GM21381 (cell line): ENCODE results near the gene PSEN1.
"Not testable (repeated sequence)": the region's sequence is repeated elsewhere in the genome, so short reads cannot be mapped to it uniquely, and the experiment has no call there.

ENCODE experiments used
- ATAC-seq: cut with Tn5 transposase; IDR thresholded peaks from one replicate; pipeline ENCODE4 v1.9.1; 2021; ENCODE audit warnings: mild to moderate bottlenecking, moderate library complexity; ENCODE audit not compliant: unreplicated experiment

PSEN1 gene

DNA sequence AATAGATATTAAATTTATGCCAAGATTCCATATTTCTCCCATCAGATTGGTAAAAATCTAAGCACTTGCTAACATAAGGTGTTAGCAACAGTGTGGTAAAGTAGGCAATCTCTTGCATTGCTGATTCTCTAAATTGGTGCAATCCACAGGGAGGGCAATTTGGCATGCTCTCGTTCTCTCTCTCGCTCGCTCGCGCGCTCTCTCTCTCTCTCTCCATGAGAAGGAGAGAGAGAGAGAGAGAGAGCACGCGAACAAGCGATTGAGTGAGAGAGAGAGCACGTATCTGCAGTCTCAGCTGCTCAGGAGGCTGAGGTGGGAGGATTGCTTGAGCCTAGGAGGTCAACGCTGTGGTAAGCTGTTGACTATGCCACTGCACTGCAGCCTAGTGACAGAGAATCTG, 25.9 kb downstream of the PSEN1 start:
- no peak for ATAC-seq

DNA sequence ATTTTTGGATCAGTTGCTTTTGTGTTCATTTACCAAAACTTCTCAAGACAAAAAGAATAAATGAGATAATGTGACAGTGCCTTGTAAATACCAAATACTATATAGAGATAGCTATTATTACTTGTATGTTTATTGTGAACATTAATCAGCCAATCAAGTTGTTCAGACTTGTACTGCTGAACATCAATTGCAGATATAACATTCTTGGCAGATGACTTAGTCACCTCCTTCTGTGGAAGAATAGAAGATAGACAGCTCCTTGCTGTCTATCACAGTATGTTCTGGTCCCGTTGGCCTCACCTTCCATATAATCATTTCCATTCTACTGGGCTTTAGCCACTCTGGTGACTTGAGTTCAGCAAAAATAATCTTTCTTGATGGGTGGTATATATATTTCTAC, 30.1 kb downstream of the PSEN1 start:
- no peak for ATAC-seq

DNA sequence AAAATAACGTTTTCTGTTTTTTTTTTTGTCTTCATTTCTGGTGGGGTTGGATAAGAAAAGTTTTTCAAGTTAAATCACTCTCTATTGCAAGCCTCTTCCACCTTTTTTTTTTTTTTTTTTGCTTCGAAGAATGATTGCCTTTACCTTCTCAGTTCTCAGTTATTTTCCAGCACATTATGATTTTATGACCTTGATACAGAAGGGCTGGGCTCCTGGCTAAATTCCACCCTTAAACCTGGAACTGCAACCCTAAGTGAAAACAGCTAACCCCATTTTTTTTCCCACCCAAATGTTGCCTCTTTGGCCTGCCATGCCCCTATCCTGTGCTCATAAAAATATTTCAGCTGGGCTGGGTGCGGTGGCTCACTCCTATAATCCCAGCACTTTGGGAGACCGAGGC, 31.4 kb downstream of the PSEN1 start:
- ATAC-seq: no peak

DNA sequence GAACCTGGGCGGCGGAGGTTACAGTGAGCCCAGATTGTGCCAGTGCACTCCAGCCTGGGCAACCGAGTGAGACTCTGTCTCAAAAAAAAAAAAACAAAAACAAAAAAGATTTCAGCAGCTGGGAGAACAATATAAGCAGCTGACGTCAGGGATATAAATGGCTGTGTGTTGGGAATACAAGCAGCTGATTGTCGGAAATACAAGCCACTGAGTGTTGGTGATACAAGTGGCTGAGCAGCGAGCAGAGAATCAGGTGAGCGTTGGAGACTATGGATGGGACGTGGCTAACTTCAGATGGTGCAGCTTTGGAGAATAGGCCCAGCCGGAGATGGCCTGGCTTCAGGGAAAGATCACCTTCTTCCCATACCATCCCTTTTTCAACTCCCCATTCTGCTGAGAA, 32.0 kb downstream of the PSEN1 start:
- ATAC-seq: no peak

DNA sequence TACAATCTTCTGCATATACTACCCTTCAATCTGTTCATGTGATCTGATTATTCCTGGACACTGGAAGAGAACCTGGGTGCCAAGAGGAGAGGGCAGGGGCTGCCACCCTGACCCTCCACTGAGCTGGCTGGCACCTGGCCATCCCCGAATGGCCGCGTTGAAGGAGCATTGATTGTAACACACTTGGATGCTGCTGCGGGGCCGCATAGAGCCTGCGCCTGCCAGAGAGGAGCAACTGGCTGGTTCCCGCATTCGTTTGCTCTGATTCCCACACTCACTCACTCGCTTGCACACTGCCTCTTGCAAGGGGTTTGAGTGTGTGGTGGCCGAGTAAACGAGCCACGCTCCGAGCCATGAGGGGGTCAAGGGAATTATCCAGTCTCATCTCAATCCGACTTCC, 32.4 kb downstream of the PSEN1 start:
- no peak for ATAC-seq

DNA sequence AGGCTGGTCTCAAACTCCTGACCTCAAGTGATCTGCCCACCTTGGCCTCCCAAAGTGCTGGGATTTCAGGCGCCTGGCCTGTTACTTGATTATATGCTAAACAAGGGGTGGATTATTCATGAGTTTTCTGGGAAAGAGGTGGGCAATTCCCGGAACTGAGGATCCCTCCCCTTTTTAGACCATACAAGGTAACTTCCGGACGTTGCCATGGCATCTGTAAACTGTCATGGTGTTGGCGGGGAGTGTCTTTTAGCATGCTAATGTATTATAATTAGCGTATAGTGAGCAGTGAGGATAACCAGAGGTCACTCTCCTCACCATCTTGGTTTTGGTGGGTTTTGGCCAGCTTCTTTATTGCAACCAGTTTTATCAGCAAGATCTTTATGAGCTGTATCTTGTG, 33.5 kb downstream of the PSEN1 start:
- ATAC-seq: not testable (repeated sequence)

DNA sequence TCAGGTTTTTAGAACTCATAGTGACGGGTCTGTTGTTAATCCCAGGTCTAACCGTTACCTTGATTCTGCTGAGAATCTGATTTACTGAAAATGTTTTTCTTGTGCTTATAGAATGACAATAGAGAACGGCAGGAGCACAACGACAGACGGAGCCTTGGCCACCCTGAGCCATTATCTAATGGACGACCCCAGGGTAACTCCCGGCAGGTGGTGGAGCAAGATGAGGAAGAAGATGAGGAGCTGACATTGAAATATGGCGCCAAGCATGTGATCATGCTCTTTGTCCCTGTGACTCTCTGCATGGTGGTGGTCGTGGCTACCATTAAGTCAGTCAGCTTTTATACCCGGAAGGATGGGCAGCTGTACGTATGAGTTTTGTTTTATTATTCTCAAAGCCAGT, 34.4 kb downstream of the PSEN1 start:
- ATAC-seq: no peak

DNA sequence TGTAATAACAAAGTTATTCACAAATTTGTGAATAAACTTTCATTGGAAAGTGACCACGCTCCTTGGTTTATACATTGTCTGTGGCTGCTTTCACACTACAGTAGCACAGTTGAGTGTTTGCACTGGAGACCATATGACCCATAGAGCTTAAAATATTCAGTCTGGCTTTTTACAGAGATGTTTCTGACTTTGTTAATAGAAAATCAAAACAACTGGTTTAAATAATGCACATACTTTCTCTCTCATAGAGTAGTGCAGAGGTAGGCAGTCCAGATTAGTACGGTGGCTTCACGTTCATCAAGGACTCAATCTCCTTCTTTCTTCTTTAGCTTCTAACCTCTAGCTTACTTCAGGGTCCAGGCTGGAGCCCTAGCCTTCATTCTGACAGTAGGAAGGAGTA, 36.2 kb downstream of the PSEN1 start:
- ATAC-seq: no peak

DNA sequence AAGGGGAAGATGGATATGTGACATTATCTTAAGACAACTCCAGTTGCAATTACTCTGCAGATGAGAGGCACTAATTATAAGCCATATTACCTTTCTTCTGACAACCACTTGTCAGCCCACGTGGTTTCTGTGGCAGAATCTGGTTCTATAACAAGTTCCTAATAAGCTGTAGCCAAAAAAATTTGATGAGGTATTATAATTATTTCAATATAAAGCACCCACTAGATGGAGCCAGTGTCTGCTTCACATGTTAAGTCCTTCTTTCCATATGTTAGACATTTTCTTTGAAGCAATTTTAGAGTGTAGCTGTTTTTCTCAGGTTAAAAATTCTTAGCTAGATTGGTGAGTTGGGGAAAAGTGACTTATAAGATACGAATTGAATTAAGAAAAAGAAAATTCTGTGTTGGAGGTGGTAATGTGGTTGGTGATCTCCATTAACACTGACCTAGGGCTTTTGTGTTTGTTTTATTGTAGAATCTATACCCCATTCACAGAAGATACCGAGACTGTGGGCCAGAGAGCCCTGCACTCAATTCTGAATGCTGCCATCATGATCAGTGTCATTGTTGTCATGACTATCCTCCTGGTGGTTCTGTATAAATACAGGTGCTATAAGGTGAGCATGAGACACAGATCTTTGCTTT, 36.9 kb downstream of the PSEN1 start:
- no peak for ATAC-seq

DNA sequence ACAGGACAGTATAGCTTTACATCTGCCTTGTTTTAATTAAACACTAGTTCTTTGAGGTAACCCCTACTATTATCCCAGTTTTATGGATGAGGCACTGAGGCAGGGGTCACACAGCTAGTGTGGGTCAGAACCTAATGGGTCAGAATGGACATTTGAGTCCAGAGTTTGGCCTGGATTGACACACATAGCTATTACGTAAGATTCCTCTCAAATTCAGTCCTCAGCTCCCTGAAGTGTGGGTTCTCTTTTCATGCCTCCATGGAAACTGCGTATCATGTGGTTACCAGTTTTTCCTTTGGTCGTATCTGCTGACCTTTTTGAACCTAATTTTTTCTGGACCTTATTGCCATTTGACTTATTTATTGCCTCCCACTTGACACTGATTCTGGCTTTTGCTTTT, 40.4 kb downstream of the PSEN1 start:
- no peak for ATAC-seq

DNA sequence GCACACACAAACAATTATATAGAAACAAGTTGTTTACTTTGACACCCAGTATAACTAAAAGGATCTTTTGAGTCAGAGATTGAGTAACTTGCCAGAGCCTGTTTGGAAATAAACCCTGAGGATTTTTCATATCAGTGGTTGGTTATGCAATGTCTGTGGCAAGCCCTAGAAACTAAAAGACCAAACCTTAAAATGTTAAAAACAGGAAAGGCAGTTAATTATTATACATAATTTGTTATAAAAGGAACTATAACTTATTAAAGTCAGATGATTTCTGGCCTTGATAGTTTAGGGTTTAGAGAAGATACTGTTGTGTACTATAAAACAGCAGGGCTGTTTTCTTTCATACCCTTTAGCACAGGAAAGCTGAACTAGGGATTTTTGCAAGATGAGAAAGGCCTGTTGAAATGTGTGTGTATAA, 44.1 kb downstream of the PSEN1 start:
- ATAC-seq: no peak

DNA sequence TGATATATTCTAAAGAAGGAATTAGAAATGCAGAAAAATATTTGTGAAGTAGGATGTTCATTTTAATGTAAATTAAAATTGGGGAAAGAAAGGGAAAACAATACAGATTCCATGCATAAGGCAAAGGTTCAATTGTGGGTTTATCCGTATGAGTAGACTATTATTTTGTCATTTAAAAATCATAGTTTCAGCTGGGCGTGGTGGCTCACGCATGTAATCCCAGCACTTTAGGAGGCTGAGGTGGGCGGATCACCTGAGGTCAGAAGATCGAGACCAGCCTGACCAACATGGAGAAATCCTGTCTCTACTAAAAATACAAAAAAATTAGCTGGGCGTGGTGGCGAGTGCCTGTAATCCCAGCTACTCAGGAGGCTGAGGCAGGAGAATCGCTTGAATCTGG, 44.7 kb downstream of the PSEN1 start:
- not testable (repeated sequence) for ATAC-seq

DNA sequence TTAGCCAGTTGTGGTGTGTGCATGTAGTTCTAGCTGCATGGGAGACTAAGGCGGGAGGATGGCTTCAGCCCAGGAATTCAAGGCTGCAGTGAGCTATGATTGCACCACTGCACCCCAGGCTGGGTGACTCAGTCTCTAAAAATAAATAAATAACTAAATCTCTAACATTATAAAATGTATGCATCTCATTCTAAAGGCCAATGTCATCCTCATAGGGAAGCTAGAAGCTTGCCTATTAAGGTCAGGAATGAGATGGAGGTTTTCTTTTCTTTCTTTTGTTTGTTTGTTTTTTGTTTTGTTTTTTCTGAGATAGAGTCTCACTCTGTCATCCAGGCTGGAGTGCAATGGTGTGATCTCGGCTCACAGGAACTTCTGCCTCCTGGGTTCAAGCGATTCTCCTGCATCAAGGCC, 52.2 kb downstream of the PSEN1 start:
- ATAC-seq: no peak

DNA sequence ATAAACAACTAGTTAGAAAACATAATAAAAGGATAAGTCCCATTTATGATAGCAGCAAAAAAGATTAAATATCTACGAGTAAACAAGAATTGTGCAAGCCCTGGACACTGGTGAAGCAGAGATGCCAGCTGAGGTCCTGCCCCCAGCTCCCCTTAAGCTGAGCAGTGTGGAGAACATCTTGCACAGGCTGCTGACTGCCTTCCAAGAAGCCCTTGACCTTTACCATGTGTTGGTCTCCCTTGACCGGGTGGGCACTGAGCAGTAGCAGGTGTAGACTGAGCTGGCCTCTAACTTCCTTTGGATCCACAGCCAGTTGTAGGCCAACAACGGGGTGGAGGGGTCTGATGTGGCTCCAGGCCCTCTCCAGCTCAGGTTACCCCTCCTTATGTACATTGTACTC, 53.3 kb downstream of the PSEN1 start:
- ATAC-seq: no peak

DNA sequence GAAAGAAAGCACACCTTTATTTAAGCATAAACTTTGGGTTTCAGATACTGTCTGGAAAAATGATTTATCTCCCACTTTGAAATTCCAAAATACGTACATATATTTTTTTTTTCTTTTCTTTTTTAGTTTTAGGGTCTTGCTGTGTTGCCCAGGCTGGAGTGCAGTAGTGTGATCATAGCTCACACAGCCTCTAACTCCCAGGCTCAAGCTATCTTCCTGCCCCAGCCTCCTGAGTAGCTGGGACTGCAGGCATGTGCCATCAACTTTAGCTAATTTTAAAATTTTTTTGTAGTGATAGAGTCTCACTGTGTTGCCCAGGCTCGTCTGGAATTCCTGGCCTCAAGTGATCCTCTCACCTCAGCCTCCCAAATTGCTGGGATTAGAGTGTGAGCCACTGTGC, 55.1 kb downstream of the PSEN1 start:
- no peak for ATAC-seq

DNA sequence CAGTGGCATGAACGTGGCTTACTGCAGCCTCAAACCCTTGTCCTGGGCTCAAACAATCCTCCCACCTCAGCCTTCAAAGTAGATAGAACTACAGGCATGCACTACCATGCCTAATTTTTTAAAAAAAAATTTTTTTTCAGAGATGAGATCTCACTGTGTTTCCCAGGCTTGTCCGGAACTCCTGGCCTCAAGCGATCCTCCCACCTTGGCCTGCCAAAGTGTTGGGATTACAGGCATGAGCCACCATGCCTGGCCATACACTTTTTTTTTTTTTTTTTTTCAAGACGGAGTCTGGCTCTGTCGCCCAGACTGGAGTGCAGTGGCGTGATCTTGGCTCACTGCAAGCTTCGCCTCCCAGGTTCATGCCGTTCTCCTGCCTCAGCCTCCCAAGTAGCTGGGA, 58.0 kb downstream of the PSEN1 start:
- not testable (repeated sequence) for ATAC-seq

DNA sequence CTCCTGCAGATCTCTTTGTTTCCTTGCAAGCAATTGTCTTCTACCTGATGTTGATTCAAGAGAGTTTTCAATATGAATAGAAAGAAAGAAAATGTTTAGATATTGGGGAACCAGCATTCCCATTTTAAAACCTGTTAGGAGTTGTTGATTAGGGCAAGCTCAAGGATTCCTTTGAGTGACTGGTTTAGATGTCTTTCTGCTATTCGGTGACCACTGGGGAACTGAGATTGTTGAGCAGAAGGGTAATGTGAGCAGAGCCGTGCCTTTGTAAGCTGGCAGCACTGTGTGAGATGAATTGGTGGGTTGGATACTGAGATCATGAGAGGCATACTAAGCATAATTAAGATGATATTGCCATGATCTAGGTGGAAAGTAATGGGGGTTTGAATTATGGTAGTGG, 61.9 kb downstream of the PSEN1 start:
- no peak for ATAC-seq

DNA sequence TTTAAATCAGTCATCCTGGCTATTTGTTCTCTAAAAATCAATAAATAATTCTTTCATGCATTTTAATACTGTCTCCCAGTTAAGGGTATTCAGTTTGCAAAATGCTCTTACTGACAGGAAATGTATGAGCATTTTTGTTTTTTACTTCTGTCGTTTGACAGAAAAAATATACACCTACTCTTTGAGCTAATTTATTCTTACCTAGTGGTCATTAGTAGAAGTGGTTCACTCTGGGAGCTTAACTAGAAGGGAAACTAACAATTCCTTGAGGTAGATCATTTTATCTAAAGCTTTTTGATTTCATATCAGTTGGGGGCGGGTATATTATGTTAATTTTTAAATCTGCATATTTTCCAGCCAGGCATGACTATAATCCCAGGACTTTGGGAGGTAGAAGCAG, 67.2 kb downstream of the PSEN1 start:
- ATAC-seq: no peak

DNA sequence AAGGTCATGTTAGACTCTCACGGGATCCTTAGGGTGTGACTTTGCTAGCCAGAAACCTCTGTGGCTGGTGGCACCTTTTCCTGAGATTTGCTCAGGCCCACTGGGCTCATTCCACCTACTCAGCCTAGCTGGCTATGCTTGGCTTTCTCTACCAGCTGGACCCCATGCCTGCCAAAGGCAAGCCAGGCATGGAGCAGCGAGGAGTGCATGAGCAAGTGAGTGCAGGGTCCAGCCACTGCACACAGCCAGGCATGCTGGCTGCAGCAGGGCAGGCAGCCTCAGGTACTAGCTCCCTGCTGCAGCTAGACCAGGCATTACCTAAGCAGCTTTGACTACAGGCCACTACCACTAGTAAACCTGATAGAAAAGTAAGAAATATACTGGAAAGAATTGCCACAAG, 71.3 kb downstream of the PSEN1 start:
- no peak for ATAC-seq

DNA sequence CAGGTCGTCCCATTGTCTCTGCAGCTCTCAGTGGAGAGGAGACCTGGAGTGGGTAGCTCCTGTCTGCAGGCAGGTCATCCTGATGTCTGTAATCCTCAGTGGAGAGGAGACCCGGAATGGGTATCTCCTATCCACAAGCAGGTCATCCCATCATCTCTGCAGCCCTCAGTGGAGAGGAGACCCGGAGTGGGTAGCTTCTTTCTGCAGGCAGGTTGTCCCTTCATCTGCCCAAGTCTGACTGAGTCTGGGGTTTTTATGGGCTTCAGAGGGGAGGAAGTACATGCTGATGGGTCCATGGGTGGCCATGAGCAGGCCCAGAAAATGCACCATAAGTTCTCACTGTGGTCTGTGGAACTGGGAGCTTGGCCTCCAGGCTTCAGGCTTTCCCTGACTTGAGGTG, 72.1 kb downstream of the PSEN1 start:
- no peak for ATAC-seq

DNA sequence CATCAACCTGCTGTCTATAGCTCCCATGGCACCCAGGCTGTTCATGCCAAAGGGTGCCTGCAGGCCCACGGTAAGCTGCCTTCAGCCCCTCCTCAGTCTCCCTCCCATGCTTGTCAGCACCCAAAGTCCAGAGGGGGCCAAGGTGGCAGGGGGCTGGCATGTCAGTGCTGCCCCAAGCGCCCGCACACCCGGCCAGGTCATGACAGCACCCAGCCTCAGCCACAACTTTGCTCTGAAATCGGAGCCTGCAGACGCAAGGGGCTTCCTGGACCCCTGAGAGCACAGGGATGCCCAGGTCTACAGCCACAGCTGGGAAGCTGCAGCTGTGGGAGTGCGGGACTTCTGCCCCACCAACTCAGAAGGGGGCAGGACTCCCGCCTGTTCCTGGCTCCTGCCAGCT, 72.5 kb downstream of the PSEN1 start:
- ATAC-seq: no peak

DNA sequence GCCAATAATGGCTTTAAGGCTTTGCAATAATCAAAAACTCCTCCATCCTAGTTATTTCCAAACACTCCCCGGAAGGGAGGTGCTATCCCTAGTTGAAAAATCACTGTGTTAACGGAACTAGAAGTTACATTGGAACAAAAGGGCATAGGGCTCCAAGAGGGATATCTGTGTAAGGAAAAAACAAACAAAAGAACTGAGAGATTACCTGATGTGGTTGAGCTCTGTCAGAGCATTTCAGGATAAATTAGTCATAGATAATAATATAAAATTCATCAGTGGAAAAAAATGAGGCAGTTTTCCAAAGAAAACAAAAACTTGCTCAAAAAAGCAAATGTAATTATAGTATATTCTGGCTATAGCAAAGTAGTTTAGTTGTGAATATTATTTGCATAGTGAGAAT, 73.6 kb downstream of the PSEN1 start:
- no peak for ATAC-seq

DNA sequence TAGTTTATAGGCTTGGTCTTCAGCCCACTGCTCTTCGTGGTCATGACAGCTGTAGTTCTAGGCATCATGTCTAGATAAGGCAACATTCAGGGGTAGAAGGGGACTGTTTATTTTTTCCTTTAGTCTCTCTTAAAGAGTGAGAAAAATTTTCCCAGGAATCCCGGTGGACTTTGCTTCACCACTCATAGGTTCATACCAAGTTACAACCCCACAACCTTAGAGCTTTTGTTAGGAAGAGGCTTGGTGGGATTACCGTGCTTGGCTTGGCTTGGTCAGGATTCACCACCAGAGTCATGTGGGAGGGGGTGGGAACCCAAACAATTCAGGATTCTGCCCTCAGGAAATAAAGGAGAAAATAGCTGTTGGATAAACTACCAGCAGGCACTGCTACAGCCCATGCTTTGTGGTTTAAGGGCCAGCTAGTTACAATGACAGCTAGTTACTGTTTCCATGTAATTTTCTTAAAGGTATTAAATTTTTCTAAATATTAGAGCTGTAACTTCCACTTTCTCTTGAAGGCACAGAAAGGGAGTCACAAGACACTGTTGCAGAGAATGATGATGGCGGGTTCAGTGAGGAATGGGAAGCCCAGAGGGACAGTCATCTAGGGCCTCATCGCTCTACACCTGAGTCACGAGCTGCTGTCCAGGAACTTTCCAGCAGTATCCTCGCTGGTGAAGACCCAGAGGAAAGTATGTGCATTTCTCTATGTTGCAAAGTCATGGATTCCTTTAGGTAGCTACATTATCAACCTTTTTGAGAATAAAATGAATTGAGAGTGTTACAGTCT, 75.1 kb downstream of the PSEN1 start:
- ATAC-seq: no peak
